H1 (cell line): Measurements from ENCODE around the gene NIPSNAP2.

Source experiments
- CHD2 ChIP-seq: IDR thresholded peaks from 2 replicates; pipeline ENCODE4 v1.6.1; 2012; ENCODE audit warnings: low read length, improper control_type of control experiment
- EZH2 ChIP-seq: fragments of 200-600 bp; sonication (generic); IDR thresholded peaks from 2 replicates; pipeline ENCODE4 v1.7.1; 2012; ENCODE audit warnings: low read depth, mild to moderate bottlenecking, moderate library complexity, low read length, inconsistent platforms; ENCODE audit not compliant: severe bottlenecking
- KDM1A ChIP-seq: fragments of 200-600, 300-600 bp; sonication (generic); IDR thresholded peaks from 2 replicates; pipeline ENCODE4 v1.7.1; 2016; ENCODE audit warnings: mild to moderate bottlenecking, low read length, borderline replicate concordance
- POLR2A ChIP-seq, 2 experiments: IDR thresholded peaks; 1 replicate in 1 of 2; 2 replicates in 1 of 2; pipeline ENCODE4 v1.6.1; 2011; ENCODE audit warnings: low read depth in 2 of 2, low read length in 2 of 2, mild to moderate bottlenecking in 2 of 2; ENCODE audit errors: control extremely low read depth in 1 of 2
- POLR2AphosphoS5 ChIP-seq: IDR thresholded peaks from 2 replicates; pipeline ENCODE4 v1.6.1; 2011; ENCODE audit warnings: low read depth, low read length
- SIX5 ChIP-seq: IDR thresholded peaks from 2 replicates; pipeline ENCODE4 v1.6.1; 2011; ENCODE audit warnings: mild to moderate bottlenecking, low read depth, low read length
- SP1 ChIP-seq: IDR thresholded peaks from 2 replicates; pipeline ENCODE4 v1.6.1; 2011; ENCODE audit warnings: low read depth, low read length
- TF ChIP-seq, protein P1 (sequence below), 3 experiments: IDR thresholded peaks; 1 replicate in 2 of 3; 2 replicates in 1 of 3; pipeline versions ENCODE4 v1.5.1 to v1.6.1; 2011; ENCODE audit warnings: low read length in 3 of 3, mild to moderate bottlenecking in 3 of 3, inconsistent platforms in 2 of 3, low read depth in 1 of 3, moderate library complexity in 1 of 3; ENCODE audit not compliant: insufficient read depth in 1 of 3; ENCODE audit errors: control extremely low read depth in 1 of 3
- TF ChIP-seq, protein P2 (sequence below): IDR thresholded peaks from 2 replicates; pipeline ENCODE4 v1.6.1; 2011; ENCODE audit warnings: low read length, improper control_type of control experiment

DNA sequence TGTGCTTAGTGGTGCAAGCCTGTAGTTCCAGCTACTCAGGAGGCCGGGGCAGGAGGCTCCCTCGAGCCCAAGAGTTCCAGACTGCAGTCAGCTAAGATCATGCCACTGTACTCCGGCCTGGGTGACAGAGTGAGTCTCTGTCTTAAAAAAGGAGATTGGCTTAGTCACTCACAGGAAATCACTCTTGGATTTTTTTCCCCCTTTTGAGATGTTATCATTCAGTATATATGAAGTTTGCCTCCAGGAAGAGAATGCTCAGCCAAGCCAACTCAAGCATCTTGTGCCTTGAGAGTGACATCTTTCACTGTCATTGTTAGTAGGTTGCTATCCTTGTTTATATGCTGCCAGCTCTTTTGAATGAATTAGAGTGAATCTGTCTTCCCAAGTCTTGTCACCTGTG, 28.0 kb downstream of the NIPSNAP2 start:
- TF ChIP-seq, protein P1, sequence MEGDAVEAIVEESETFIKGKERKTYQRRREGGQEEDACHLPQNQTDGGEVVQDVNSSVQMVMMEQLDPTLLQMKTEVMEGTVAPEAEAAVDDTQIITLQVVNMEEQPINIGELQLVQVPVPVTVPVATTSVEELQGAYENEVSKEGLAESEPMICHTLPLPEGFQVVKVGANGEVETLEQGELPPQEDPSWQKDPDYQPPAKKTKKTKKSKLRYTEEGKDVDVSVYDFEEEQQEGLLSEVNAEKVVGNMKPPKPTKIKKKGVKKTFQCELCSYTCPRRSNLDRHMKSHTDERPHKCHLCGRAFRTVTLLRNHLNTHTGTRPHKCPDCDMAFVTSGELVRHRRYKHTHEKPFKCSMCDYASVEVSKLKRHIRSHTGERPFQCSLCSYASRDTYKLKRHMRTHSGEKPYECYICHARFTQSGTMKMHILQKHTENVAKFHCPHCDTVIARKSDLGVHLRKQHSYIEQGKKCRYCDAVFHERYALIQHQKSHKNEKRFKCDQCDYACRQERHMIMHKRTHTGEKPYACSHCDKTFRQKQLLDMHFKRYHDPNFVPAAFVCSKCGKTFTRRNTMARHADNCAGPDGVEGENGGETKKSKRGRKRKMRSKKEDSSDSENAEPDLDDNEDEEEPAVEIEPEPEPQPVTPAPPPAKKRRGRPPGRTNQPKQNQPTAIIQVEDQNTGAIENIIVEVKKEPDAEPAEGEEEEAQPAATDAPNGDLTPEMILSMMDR (IDR thresholded peaks at IDR 0.05; ENCODE audit: control extremely low read depth in 1 of 3, insufficient read depth in 1 of 3, low read depth in 1 of 3, low read length in 3 of 3): no peak
- TF ChIP-seq, protein P2, sequence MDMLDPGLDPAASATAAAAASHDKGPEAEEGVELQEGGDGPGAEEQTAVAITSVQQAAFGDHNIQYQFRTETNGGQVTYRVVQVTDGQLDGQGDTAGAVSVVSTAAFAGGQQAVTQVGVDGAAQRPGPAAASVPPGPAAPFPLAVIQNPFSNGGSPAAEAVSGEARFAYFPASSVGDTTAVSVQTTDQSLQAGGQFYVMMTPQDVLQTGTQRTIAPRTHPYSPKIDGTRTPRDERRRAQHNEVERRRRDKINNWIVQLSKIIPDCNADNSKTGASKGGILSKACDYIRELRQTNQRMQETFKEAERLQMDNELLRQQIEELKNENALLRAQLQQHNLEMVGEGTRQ: no peak
- TF ChIP-seq EZH2 (no peak), POLR2A (IDR thresholded peaks at IDR 0.05; ENCODE audit: control extremely low read depth in 1 of 2, low read depth in 2 of 2, low read length in 2 of 2) (no peak), CHD2 (no peak), KDM1A (no peak), POLR2AphosphoS5 (no peak), SP1 (no peak), SIX5 (no peak)
